Stimulated activated naive CD4-positive, alpha-beta T cell treated with Interleukin-2 at 50 U/mL for 16 hours (primary cell): ENCODE results near the gene BPIFB2.

Source experiments
- DNase-seq: peaks from one replicate; lab custom pipeline; 2025; lab: John Stamatoyannopoulos, UW

BPIFB2 gene

DNA sequence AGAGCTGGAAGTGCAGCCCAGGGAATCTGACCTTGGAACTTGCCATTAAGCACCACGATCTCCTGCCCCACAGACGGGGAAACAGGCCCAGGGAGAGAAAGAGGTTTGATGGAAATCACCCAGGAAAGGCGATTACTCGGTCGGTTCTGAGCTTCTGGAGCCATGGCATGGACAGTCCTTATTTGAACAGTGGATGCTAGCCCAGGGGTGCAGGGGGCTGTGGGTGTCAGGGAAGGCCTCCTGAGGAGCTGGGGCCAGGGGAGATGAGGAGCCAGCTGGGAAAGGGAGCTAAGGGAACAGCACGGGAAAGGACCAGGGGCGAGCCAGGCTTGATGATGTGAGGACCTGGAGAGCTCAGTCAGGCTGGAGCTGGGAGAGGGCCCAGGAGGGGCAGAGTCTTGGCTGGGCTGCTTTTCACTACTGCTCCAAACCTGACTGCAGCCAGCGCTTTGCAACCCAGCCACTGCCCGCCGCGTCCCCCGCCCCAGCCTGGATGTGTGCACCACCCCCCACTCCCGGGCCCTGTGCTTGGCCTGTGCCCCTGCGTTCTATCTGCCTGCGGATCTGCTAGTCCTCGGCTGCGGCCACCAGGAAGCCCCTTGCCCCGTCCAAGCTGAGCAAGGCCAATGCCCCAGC, 21.1 kb upstream of the BPIFB2 start:
- DNase-seq, result no peak

DNA sequence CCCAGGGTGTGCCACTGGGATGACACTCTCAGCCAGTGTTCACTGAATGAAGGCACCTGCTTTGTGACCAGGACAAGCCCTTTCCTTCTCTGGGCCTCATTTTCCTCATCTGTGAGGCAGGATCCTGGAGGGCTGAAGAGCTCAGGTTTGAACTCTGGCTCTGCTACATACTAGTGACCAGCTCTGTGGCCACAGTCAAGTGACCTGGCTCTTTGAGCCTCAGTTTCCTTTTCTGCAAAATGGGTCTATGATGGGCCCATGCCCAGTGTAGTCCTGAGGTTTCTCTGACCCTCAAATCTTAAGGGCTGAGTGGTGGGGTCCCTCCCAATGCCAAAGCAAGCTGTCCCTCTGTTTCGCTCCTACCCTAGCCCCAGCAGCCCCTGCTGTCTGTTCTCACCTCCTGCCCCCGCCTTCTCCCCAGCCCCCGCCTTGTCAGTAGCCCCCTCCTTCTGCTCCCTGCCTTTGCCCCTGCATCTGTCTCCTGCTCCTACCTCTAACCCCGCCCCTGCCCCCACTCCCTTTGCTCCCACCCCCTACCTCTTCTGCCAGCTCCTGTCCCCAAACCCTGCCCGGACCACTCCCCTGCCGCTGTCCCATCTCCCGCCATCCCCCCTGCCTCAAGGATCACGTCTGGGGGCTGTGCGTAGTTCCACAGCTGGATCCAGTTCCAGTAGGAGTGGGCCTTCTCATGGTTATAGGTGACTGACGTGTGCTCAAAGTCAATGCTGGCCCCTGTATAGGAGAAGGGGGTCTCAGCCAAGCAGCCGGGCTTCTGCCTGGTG, 20.3 kb upstream of the BPIFB2 start:
- DNase-seq, result no peak

DNA sequence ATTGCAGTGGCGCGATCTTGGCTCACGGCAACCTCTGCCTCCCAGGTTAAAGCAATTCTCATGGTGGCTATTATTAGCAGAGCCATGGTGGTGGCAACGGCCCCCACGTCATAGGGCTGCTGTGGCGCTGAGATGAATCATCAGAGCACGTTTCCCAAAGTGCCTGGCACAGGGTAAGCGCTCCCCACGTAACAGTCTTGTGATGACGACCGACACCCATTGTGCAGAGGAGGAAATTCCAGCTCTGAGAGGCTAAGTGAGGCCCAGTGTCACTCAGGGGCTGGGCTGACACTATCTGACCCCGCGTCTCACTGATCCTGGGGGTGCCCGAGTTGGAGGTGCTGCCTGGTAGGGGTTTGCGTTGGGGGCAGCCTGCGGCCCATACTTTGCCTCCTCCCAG, 19.5 kb upstream of the BPIFB2 start:
- no peak for DNase-seq

GRCh38 chr20:32989507-32990283, 17.8 kb upstream of the BPIFB2 start:
- DNase-seq, result no peak

GRCh38 chr20:32990426-32990825, 17.1 kb upstream of the BPIFB2 start:
- no peak for DNase-seq

- DNase-seq, result no peak
Measured at GRCh38 chr20:32991383-32991782, 16.1 kb upstream of the BPIFB2 start.

- DNase-seq, result no peak
Measured at GRCh38 chr20:32991792-32992641, 15.5 kb upstream of the BPIFB2 start.

GRCh38 chr20:32993496-32994050, 13.9 kb upstream of the BPIFB2 start:
- DNase-seq, result no peak

GRCh38 chr20:32995802-32996201, 11.7 kb upstream of the BPIFB2 start:
- no peak for DNase-seq

DNA sequence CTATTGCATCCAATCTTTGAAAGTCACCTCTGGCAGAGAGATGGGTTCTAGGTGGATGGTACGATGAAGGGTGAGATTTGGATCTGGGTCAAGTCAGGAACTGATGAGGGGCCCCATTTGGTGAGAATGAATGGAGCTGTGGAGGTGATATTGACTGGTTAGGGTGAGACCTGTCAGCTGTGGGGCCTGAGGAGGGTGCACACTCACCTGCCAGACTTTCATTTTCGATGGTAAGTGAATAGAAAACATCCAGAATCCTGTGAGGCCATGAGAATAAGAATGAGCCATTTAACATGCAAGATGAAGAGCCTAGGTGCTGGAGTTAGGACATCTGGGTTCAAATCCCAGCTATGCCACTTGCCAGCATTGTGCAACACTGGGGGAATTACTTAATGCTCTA, 10.1 kb upstream of the BPIFB2 start:
- DNase-seq, result no peak

GRCh38 chr20:32999603-33000250, 7.8 kb upstream of the BPIFB2 start:
- no peak for DNase-seq

- no peak for DNase-seq
Measured at GRCh38 chr20:33000802-33001466, 6.6 kb upstream of the BPIFB2 start.

GRCh38 chr20:33002087-33002808, 5.3 kb upstream of the BPIFB2 start:
- no peak for DNase-seq

GRCh38 chr20:33004141-33004751, 3.3 kb upstream of the BPIFB2 start, which contains the start of gene SUN5:
TSS of gene SUN5 (minus strand) at chr20:33004433. CDS start at chr20:33004340, 93 bp downstream.
- no peak for DNase-seq

GRCh38 chr20:33005132-33005566, 2.4 kb upstream of the BPIFB2 start:
- no peak for DNase-seq

GRCh38 chr20:33005908-33006775, 1.4 kb upstream of the BPIFB2 start:
- DNase-seq, result no peak

GRCh38 chr20:33006776-33007375, 628 bp upstream of the BPIFB2 start:
- no peak for DNase-seq
